Smooth muscle cell (in vitro differentiated cells): ENCODE results near the gene CDC42EP4. TPM values are rescaled to one million over a fixed set of nuclear protein-coding genes. Genes with fewer than 3 reads are reported as not detected.

ENCODE experiments used
- DNase-seq: peaks from one replicate; lab custom pipeline; 2025; ENCODE audit not compliant: unreplicated experiment; lab: John Stamatoyannopoulos, UW
- H2AFZ ChIP-seq: fragments of 200-600 bp; sonication (generic); 2 replicates; pipeline ENCODE4 v1.6.0; 2016; ENCODE audit warnings: antibody characterized with exemption, low read depth, mild to moderate bottlenecking
- H3F3A ChIP-seq: fragments of 200-600 bp; sonication (generic); 2 replicates; pipeline ENCODE4 v1.6.0; 2017; ENCODE audit warnings: antibody characterized with exemption, low read depth
- H3K27ac ChIP-seq: fragments of 200-600 bp; sonication (generic); 2 replicates; pipeline ENCODE4 v1.5.1; 2016; ENCODE audit warnings: low read depth, mild to moderate bottlenecking
- H3K27me3 ChIP-seq: fragments of 200-600 bp; sonication (generic); 2 replicates; pipeline ENCODE4 v1.6.1; 2016; ENCODE audit warnings: low read depth, mild to moderate bottlenecking
- H3K36me3 ChIP-seq: fragments of 200-600 bp; sonication (generic); 2 replicates; pipeline ENCODE4 v1.5.1; 2016; ENCODE audit warnings: low read depth
- H3K4me1 ChIP-seq: fragments of 200-600 bp; sonication (generic); 2 replicates; pipeline ENCODE4 v1.5.1; 2016; ENCODE audit warnings: low read depth
- H3K4me2 ChIP-seq: fragments of 200-600 bp; sonication (generic); 2 replicates; pipeline ENCODE4 v1.6.0; 2016; ENCODE audit warnings: mild to moderate bottlenecking
- H3K4me3 ChIP-seq: fragments of 200-600 bp; sonication (generic); 2 replicates; pipeline ENCODE4 v1.5.1; 2016; ENCODE audit warnings: mild to moderate bottlenecking
- H3K79me2 ChIP-seq: fragments of 200-600 bp; sonication (generic); 2 replicates; pipeline ENCODE4 v1.6.0; 2016; ENCODE audit warnings: low read depth, mild to moderate bottlenecking
- H3K9ac ChIP-seq: fragments of 200-600 bp; sonication (generic); 2 replicates; pipeline ENCODE4 v1.6.0; 2016; ENCODE audit warnings: low read depth
- H3K9me3 ChIP-seq: fragments of 200-600 bp; sonication (generic); replicated peaks from 2 replicates; pipeline ENCODE4 v1.5.1; 2016; ENCODE audit warnings: low read depth
- H4K20me1 ChIP-seq: fragments of 200-600 bp; sonication (generic); 2 replicates; pipeline ENCODE4 v1.6.0; 2016; ENCODE audit warnings: low read depth
- CTCF ChIP-seq: fragments of 200-600 bp; sonication (generic); IDR thresholded peaks from 2 replicates; pipeline ENCODE4 v1.5.1; 2017; ENCODE audit warnings: borderline replicate concordance, mild to moderate bottlenecking, antibody characterized with exemption; ENCODE audit not compliant: insufficient read depth, poor library complexity, severe bottlenecking
- WGBS: methylation state at CpG from one replicate; pipeline ENCODE4 v1.1.7; 2016; ENCODE audit warnings: low lambda C conversion rate; 5-methylcytosine and 5-hydroxymethylcytosine counted together
- polyA plus RNA-seq: library from polyadenylated mRNA; unstranded; fragments of >200 nt; fragmentation: Nextera tagmentation; extraction: Ambion mirVana; gene quantifications from 2 replicates; pipeline ENCODE4 v1.2.1, GENCODE V29; 2016
- total RNA-seq: library from RNA; depleted of rRNA; stranded (reverse); fragments of >200 nt; gene quantifications from 2 replicates; pipeline ENCODE4 v1.2.3, GENCODE V29; 2014

Gene CDC42EP4
- total and polyA plus RNA-seq, 2 experiments from 2014 or later, result 15.1 to 21.4 TPM

- no peaks in the 10 kb centered on the region for H3K9me3 ChIP-seq
- H3K4me1 ChIP-seq, result peaks cover 17% of the 10 kb centered on the region
- H2AFZ ChIP-seq, result no peak overlapping the region
- TF ChIP-seq CTCF, result no peak
- DNase-seq, result peak; percentile 66
- H3K36me3 ChIP-seq, result no peaks in the 10 kb centered on the region
- peak overlapping the region; percentile 82 for H3K4me2 ChIP-seq
- peak overlapping the region; percentile 91 for H3K9ac ChIP-seq
- 24% methylated on average over 9 of the region's 9 CpGs for WGBS
- no peaks in the 10 kb centered on the region for H4K20me1 ChIP-seq
- peaks cover 10% of the 10 kb centered on the region for H3F3A ChIP-seq
- no peaks in the 10 kb centered on the region for H3K79me2 ChIP-seq
- no peaks in the 10 kb centered on the region for H3K27me3 ChIP-seq
- H3K4me3 ChIP-seq, result no peak overlapping the region
- H3K27ac ChIP-seq, result peak overlapping the region; percentile 96
Measured at GRCh38 chr17:73324160-73324475, 12.3 kb upstream of the CDC42EP4 start.

GRCh38 chr17:73323409-73324159, 11.8 kb upstream of the CDC42EP4 start:
- H3F3A ChIP-seq, result peaks cover 10% of the 10 kb centered on the region
- 19% methylated on average over 5 of the region's 5 CpGs for WGBS
- H3K36me3 ChIP-seq, result no peaks in the 10 kb centered on the region
- H3K9me3 ChIP-seq, result no peaks in the 10 kb centered on the region
- no peaks in the 10 kb centered on the region for H3K27me3 ChIP-seq
- H3K79me2 ChIP-seq, result no peaks in the 10 kb centered on the region
- H2AFZ ChIP-seq, result no peak overlapping the region
- no peak overlapping the region for H3K4me3 ChIP-seq
- peak overlapping the region; percentile 96 for H3K27ac ChIP-seq
- peak; percentile 12 for TF ChIP-seq CTCF
- H3K9ac ChIP-seq, result peak overlapping the region; percentile 91
- H3K4me2 ChIP-seq, result peak overlapping the region; percentile 82
- peaks cover 17% of the 10 kb centered on the region for H3K4me1 ChIP-seq
- DNase-seq, result peak; percentile 66
- H4K20me1 ChIP-seq, result no peaks in the 10 kb centered on the region

GRCh38 chr17:73320601-73321264, 8.9 kb upstream of the CDC42EP4 start:
- Histone ChIP-seq H3K9me3 (no peaks in the 10 kb centered on the region), H3K27ac (no peak overlapping the region), H3K4me1 (peaks cover 17% of the 10 kb centered on the region), H3K36me3 (no peaks in the 10 kb centered on the region), H3K9ac (no peak overlapping the region), H3F3A (peaks cover 10% of the 10 kb centered on the region), H3K27me3 (no peaks in the 10 kb centered on the region), H3K79me2 (no peaks in the 10 kb centered on the region), H4K20me1 (no peaks in the 10 kb centered on the region), H3K4me3 (no peak overlapping the region), H3K4me2 (no peak overlapping the region), H2AFZ (no peak overlapping the region)
- WGBS, result 79% methylated on average over 6 of the region's 6 CpGs
- no peak for DNase-seq
- no peak for TF ChIP-seq CTCF
